ENCODE results near the gene TNFRSF19.

TNFRSF19 gene

DNA sequence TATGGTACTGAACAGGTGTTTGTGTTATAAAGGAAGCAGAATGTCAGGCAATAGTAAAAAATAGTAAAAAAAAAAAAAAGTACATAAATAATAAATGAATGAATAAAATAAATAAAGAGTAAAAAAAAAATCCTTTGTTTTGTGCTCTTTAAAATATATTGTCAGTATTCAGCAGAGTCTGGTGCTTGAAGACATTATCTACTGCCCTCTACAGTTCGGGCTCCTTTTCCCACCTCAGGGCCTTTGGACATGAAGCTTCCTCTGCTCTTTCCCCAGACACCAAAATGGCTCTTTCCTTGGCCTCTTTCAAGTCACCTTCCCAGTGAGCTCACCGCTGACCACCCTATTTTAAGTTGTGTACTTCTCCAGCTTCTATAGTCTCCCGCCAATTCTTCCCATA is 137.5 kb downstream of the TNFRSF19 start:
- DNase-seq (ENCODE audit: low read depth): peak; percentile 64

DNA sequence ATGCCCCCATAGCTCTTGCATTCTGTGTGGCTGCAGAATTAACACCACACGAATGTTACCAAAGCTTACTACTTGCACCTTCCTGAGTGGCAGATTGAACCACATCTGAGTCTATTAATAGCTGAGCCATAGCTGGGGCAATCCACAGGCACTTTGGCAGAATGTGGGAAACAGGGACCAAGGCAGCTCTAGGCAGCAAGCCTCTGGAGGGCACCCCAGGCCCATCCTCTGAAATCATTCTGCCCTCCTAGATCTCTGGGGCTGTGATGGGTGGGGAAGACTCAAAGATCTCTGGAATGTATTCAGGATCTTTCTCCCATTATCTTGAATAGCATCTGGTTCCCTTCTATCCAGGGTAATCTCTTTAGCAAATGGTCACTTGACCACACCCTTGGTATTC is 139.3 kb downstream of the TNFRSF19 start:
- DNase-seq (ENCODE audit: low read depth): no peak
- no peak overlapping the region for H3K4me3 ChIP-seq (ENCODE audit: control insufficient read depth, low read depth, low read length)
- TF ChIP-seq, protein P1, sequence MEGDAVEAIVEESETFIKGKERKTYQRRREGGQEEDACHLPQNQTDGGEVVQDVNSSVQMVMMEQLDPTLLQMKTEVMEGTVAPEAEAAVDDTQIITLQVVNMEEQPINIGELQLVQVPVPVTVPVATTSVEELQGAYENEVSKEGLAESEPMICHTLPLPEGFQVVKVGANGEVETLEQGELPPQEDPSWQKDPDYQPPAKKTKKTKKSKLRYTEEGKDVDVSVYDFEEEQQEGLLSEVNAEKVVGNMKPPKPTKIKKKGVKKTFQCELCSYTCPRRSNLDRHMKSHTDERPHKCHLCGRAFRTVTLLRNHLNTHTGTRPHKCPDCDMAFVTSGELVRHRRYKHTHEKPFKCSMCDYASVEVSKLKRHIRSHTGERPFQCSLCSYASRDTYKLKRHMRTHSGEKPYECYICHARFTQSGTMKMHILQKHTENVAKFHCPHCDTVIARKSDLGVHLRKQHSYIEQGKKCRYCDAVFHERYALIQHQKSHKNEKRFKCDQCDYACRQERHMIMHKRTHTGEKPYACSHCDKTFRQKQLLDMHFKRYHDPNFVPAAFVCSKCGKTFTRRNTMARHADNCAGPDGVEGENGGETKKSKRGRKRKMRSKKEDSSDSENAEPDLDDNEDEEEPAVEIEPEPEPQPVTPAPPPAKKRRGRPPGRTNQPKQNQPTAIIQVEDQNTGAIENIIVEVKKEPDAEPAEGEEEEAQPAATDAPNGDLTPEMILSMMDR (conservative IDR thresholded peaks at IDR 0.05; ENCODE audit: control insufficient read depth, insufficient read depth, low read depth, low read length): no peak

More for the DNA sequence above, 137.5 kb downstream of the TNFRSF19 start:
- no peak overlapping the region for H3K4me3 ChIP-seq (ENCODE audit: control insufficient read depth, low read depth, low read length)
- TF ChIP-seq, protein P1 (conservative IDR thresholded peaks at IDR 0.05; ENCODE audit: control insufficient read depth, insufficient read depth, low read depth, low read length): peak; percentile 57

DNA sequence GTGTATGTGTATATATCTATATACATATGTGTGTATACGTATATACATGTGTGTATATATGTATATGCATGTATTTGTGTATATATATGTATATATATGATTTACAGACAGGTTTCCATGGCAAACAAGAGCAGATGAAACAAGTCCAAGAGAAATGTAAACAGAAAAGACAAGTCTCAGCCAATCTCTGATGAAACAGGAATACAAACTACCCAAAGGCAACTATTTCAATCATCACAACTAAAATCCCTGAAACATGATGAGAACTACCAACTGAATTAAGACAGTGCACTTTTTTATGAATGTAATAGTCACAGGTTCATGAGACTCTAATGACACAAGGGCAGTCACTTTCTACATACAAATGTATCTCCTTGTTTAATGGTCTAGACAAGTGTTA is 140.2 kb downstream of the TNFRSF19 start:
- no peak for DNase-seq (ENCODE audit: low read depth)
- no peak overlapping the region for H3K4me3 ChIP-seq (ENCODE audit: control insufficient read depth, low read depth, low read length)
- TF ChIP-seq, protein P1 (conservative IDR thresholded peaks at IDR 0.05; ENCODE audit: control insufficient read depth, insufficient read depth, low read depth, low read length): no peak

DNA sequence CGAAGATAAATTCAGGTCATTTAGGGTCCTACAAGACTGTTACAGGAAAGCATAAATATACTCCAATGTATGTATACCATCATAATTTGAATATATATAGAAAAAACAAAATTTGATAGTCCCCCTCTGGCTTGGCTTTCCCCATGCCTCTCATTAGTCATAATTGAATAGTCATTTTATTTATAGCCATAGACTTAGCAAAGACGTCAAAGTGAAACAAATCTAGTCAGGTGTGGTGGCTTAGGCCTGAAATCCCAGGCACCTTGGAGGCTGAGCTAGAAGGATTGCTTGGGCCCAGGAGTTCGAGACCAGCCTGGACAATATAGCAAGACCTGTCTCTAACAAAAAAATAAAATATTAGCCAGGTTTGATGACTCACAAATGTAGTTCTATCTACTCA is 141.1 kb downstream of the TNFRSF19 start:
- TF ChIP-seq, protein P1 (conservative IDR thresholded peaks at IDR 0.05; ENCODE audit: control insufficient read depth, insufficient read depth, low read depth, low read length): no peak
- H3K4me3 ChIP-seq (ENCODE audit: control insufficient read depth, low read depth, low read length): no peak overlapping the region
- no peak for DNase-seq (ENCODE audit: low read depth)

DNA sequence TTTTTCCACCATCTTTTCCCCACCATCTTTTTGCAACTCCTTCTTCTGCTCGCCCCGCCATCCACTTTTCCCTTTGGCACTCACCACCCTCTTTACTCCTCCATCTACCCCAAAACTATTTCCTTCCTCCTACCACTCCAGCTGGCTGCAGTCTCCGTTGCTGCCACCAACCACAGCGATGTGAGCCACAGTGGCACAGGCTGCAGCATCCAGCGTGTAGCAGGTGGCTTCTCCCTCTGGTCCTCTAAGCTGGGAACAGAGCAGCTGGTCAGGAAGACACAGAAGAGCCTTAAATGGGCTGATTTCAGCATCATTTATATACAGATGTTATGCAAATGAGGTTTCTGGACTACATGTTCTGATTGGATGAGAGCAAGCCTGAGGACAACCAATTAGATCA is 144.5 kb downstream of the TNFRSF19 start:
- DNase-seq (ENCODE audit: low read depth): no peak
- TF ChIP-seq, protein P1 (conservative IDR thresholded peaks at IDR 0.05; ENCODE audit: control insufficient read depth, insufficient read depth, low read depth, low read length): no peak
- no peak overlapping the region for H3K4me3 ChIP-seq (ENCODE audit: control insufficient read depth, low read depth, low read length)

DNA sequence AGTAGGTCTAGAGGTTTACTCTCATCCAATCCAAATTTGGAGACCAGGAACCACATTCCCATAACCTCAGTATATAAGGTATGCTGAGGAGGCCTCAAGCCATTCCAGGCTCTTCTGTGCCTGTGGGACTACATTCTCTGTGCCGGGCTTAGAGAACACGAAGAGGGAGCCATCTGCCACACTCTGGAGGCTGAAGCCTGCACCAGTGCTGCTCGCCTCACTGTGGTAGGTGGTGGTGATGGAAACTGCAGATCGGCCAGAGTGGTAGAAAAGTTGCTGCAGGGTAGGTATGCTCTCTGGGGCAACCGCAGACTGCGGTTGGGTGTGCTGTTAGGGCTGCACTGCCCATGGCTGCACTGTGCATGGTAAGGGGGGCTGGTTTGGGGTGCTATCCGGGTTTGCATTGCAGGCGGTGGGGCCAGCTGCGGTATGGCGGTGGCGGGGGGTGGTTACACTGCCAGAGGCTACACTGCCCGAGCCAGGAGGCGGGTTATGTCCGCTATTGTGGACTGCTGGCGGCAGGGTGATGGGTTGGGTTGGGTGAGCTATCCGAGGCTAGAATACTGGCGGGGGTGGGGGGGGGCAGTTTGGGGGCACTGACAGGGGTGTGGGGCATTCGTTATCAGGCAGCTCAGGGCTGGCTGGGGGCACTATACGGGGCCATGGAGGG is 145.0 kb downstream of the TNFRSF19 start:
- TF ChIP-seq, protein P1 (conservative IDR thresholded peaks at IDR 0.05; ENCODE audit: control insufficient read depth, insufficient read depth, low read depth, low read length): no peak
- DNase-seq (ENCODE audit: low read depth): no peak
- no peak overlapping the region for H3K4me3 ChIP-seq (ENCODE audit: control insufficient read depth, low read depth, low read length)
